Left ventricle myocardium inferior (tissue), 1 donor: ENCODE measurements around the gene PROSER2. TPM values are rescaled to one million over a fixed set of nuclear protein-coding genes. Genes with fewer than 3 reads are reported as not detected.

Source experiments
- DNase-seq: peaks from one replicate; pipeline ENCODE4 v3.0.0-alpha.2; 2020
- H3K27ac ChIP-seq: fragments of 200-600 bp; replicated peaks from 2 replicates; pipeline ENCODE4 v1.8.0; 2021
- H3K27me3 ChIP-seq: fragments of 200-600 bp; 2 replicates; pipeline ENCODE4 v1.8.0; 2021; ENCODE audit warnings: low read depth
- H3K36me3 ChIP-seq: fragments of 200-600 bp; 2 replicates; pipeline ENCODE4 v1.8.0; 2021
- H3K4me1 ChIP-seq: fragments of 200-600 bp; 2 replicates; pipeline ENCODE4 v1.8.0; 2021
- H3K4me3 ChIP-seq: fragments of 200-600 bp; 2 replicates; pipeline ENCODE4 v1.8.0; 2021; ENCODE audit warnings: mild to moderate bottlenecking, moderate library complexity
- H3K9me3 ChIP-seq: fragments of 200-600 bp; replicated peaks from 2 replicates; pipeline ENCODE4 v1.8.0; 2021
- CTCF ChIP-seq: fragments of 200-600 bp; IDR thresholded peaks from 2 replicates; pipeline ENCODE4 v1.8.0; 2021; ENCODE audit warnings: antibody characterized with exemption, mild to moderate bottlenecking, borderline replicate concordance
- intact Hi-C: fragments of 100-400 bp; cut with micrococcal nuclease; formaldehyde crosslinking; loops from one replicate; pipeline ENCODE4 v1.11.0; 2022
- total RNA-seq: library from RNA; stranded (reverse); fragmentation: NEBNext Ultra II Directional; extraction: Animal tissue kit (Norgen Biotek cat#: 25700); gene quantifications from one replicate; pipeline ENCODE4 v1.2.1, GENCODE V29; 2021
- donor health status: DM: no; HTN: yes; CAD: no; lungs with severe emphysema.

PROSER2 gene
- total RNA-seq, 1 donor from 2014 or later = 0.52 TPM

- no peak overlapping the region for H3K27ac ChIP-seq
- DNase-seq = no peak
- no peak overlapping the region for H3K4me3 ChIP-seq
- H3K27me3 ChIP-seq = peaks cover 6% of the 10 kb centered on the region
- intact Hi-C loops = no loop called here
- no peak for TF ChIP-seq CTCF
- peaks cover 28% of the 10 kb centered on the region for H3K4me1 ChIP-seq
- H3K36me3 ChIP-seq = no peaks in the 10 kb centered on the region
- H3K9me3 ChIP-seq = no peaks in the 10 kb centered on the region
Measured at GRCh38 chr10:11869219-11869618, 46.1 kb downstream of the PROSER2 start.

DNA sequence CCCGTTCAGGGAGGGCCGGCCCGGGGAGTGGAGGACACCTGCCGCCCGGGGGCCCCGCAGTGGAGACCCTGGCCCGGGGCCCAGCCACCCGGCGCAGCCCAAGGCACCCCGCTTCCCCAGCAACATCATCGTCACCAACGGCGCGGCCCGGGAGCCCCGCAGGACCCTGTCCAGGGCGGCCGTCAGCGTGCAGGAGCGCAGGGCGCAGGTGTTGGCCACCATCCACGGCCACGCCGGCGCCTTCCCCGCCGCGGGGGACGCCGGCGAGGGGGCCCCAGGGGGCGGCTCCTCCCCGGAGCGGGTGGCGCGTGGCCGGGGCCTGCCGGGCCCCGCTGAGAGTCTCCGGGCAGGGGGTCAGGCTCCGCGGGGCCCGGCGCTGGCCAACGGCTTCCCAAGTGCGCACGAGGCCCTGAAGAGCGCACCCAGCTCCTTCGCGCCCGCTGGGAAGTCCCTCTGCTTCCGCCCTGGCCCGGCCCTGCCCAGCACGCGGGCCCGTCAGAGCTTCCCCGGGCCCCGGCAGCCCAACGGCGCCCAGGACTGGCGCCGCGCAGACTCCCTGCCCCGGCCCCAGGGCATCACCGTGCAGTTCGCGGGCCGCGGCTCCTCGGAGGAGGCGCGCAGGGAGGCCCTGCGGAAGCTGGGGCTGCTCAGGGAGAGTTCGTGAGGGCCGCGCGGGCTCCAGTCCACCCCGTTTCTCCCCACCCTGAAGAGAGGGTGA, 46.7 kb downstream of the PROSER2 start:
- Histone ChIP-seq H3K27me3 (peaks cover 6% of the 10 kb centered on the region), H3K27ac (no peak overlapping the region), H3K36me3 (no peaks in the 10 kb centered on the region), H3K4me3 (peak overlapping the region; percentile 32), H3K4me1 (peaks cover 34% of the 10 kb centered on the region), H3K9me3 (no peaks in the 10 kb centered on the region)
- intact Hi-C loops = no loop called here
- DNase-seq = no peak
- no peak for TF ChIP-seq CTCF

DNA sequence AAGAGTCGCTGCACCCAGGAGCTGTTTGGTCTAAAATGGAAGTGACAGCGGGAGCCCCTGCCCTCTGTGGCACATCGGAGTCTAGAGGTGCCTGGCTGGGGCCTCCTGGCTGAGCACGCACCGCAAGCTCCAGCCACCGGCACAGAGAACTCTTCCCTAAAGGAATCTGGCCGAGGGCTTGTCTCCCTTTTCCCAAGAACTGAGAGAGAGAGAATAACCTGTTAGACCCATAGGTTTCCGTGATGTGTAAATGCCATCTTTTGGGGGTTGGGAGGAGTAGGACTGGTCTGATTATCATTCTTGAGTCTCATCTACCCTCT, 47.3 kb downstream of the PROSER2 start:
- DNase-seq = no peak
- H3K27me3 ChIP-seq = peaks cover 6% of the 10 kb centered on the region
- no peak overlapping the region for H3K27ac ChIP-seq
- peak overlapping the region; percentile 32 for H3K4me3 ChIP-seq
- peaks cover 40% of the 10 kb centered on the region for H3K4me1 ChIP-seq
- no peaks in the 10 kb centered on the region for H3K9me3 ChIP-seq
- no peaks in the 10 kb centered on the region for H3K36me3 ChIP-seq
- no peak for TF ChIP-seq CTCF
- intact Hi-C loops = no loop called here

DNA sequence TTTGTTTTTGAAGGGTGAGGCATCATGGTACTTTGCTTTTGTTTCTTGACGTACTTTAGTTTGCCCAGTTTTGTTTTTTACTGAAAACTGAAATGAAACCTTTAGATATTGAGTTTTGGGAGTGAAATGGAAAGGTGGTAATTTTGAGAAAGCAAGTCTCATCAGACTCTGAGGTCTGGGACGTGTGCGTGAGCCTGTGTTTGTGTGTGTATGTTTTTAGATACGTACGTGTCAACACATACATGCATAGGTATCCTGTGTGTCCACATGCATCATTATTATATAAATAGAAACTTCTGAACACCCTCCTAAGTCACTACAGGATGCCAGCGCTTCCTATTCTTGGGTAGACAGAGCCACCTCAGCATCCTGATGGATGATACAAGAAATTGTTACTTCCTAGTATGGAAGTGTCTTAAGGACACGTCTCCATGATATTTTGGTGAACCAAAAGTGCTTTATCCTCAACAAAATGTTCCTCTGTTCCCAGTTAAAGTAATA, 47.8 kb downstream of the PROSER2 start:
- intact Hi-C loops = no loop called here
- Histone ChIP-seq H3K27me3 (peaks cover 6% of the 10 kb centered on the region), H3K4me1 (peaks cover 45% of the 10 kb centered on the region), H3K36me3 (no peaks in the 10 kb centered on the region), H3K27ac (no peak overlapping the region), H3K4me3 (no peak overlapping the region), H3K9me3 (no peaks in the 10 kb centered on the region)
- no peak for TF ChIP-seq CTCF
- no peak for DNase-seq

- Histone ChIP-seq H3K27ac (peak overlapping the region; percentile 1), H3K27me3 (peaks cover 6% of the 10 kb centered on the region), H3K4me1 (peaks cover 50% of the 10 kb centered on the region), H3K36me3 (no peaks in the 10 kb centered on the region), H3K4me3 (peak overlapping the region; percentile 45), H3K9me3 (no peaks in the 10 kb centered on the region)
- intact Hi-C loops = no loop called here
- TF ChIP-seq CTCF = no peak
- DNase-seq = no peak
Measured at GRCh38 chr10:11871466-11871865, 48.3 kb downstream of the PROSER2 start.
